Esophagus muscularis mucosa (tissue), 4 donors: ENCODE data around the gene THSD7A. TPM values are rescaled to one million over a fixed set of nuclear protein-coding genes. Genes with fewer than 3 reads are reported as not detected.

Source experiments
- DNase-seq: peaks from one replicate; pipeline ENCODE4 v3.0.0-alpha.2; 2017; ENCODE audit errors: extremely low spot score
- H3K27ac ChIP-seq, 4 donors: fragments of 200-600 bp; sonication (generic); replicated peaks in 1 of 4; 1 replicate in 3 of 4; 2 replicates in 1 of 4; pipeline ENCODE4 v1.5.1; 2016 to 2019; ENCODE audit warnings: mild to moderate bottlenecking in 1 of 4
- H3K27me3 ChIP-seq, 4 donors: fragments of 200-600 bp; sonication (generic); one replicate each; pipeline versions ENCODE4 v1.5.1 to v1.6.0; 2016 to 2019
- H3K36me3 ChIP-seq, 4 donors: fragments of 200-600 bp; sonication (generic); one replicate each; pipeline ENCODE4 v1.5.1; 2016 to 2019
- H3K4me1 ChIP-seq, 4 donors: fragments of 200-600 bp; sonication (generic); one replicate each; pipeline ENCODE4 v1.5.1; 2016 to 2019
- H3K4me3 ChIP-seq, 4 donors: fragments of 200-600 bp; sonication (generic); 1 replicate in 2 of 4; 2 replicates in 2 of 4; pipeline ENCODE4 v1.5.1; 2016 to 2019; ENCODE audit warnings: mild to moderate bottlenecking in 4 of 4, moderate library complexity in 1 of 4
- H3K9me3 ChIP-seq, 4 donors: fragments of 200-600 bp; sonication (generic); 1 replicate in 3 of 4; 2 replicates in 1 of 4; pipeline ENCODE4 v1.5.1; 2016 to 2019
- EP300 ChIP-seq: sonication (generic); formaldehyde crosslinking; IDR thresholded peaks from one replicate; pipeline ENCODE4 v1.6.1; 2017; ENCODE audit warnings: antibody characterized with exemption
- POLR2A ChIP-seq: fragments of 450-650 bp; IDR thresholded peaks from one replicate; pipeline ENCODE4 v1.6.1; 2017; ENCODE audit warnings: antibody characterized with exemption, moderate library complexity, mild to moderate bottlenecking, low read depth
- POLR2AphosphoS5 ChIP-seq, 2 donors: sonication (generic); formaldehyde crosslinking; IDR thresholded peaks; one replicate each; pipeline ENCODE4 v1.6.1; 2017; ENCODE audit warnings: antibody characterized with exemption in 2 of 2
- WGBS: methylation state at CpG from one replicate; pipeline ENCODE4 v1.1.5; 2018; 5-methylcytosine and 5-hydroxymethylcytosine counted together
- intact Hi-C: fragments of 100-400 bp; cut with DNase I; formaldehyde crosslinking; loops from one replicate; pipeline ENCODE4 v1.15.1; 2023
- total RNA-seq, 4 donors: library from RNA; depleted of rRNA; stranded (reverse); fragments of >200 nt; gene quantifications; one replicate each; pipeline versions ENCODE4 v1.1.0 to v1.2.1, GENCODE V29; 2016
- TF ChIP-seq, protein P1 (sequence below), 3 experiments: fragments of 200-600 bp in 2 of 3; fragments of 450-650 bp in 1 of 3; sonication (generic) in 2 of 3; IDR thresholded peaks; one replicate each; pipeline ENCODE4 v1.5.1; 2017 to 2019; ENCODE audit warnings: antibody characterized with exemption in 3 of 3, mild to moderate bottlenecking in 2 of 3, moderate library complexity in 1 of 3

The THSD7A gene
- total RNA-seq, 4 donors from 2014 or later, result 1.2 to 3.8 (median 2.8) TPM

DNA sequence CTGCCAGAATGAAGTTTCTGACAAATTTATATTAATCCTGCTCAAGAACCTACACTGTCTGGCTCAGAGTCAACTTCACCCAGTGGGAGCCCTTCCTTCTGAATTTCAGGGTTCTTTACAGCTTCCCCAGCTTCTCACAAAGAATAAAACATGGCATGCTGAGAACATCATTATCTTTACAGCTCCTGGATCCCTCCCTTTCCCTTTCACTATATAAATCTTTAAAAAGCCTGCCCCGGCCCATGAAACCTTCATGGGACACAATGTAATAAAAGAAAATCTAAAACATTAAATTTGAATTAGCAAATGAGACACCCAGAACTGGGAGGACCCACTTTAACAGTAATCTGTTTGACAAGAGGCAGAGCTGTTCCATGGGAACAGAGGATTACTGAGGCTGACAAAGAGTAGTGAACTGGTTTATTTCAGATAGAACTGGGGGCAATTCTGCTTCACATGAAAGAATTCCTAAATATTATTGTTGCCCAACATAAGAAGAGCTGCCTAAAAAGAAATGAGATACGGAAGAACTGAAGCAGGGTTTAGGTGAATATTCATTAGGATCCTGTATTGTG lies 222.8 kb downstream of the THSD7A start:
- no peak overlapping the region for H3K4me3 ChIP-seq
- no peaks in the 10 kb centered on the region for H3K27me3 ChIP-seq
- H3K36me3 ChIP-seq, result no peaks in the 10 kb centered on the region
- 79% methylated on average over 2 of the region's 2 CpGs for WGBS
- TF ChIP-seq, protein P1, sequence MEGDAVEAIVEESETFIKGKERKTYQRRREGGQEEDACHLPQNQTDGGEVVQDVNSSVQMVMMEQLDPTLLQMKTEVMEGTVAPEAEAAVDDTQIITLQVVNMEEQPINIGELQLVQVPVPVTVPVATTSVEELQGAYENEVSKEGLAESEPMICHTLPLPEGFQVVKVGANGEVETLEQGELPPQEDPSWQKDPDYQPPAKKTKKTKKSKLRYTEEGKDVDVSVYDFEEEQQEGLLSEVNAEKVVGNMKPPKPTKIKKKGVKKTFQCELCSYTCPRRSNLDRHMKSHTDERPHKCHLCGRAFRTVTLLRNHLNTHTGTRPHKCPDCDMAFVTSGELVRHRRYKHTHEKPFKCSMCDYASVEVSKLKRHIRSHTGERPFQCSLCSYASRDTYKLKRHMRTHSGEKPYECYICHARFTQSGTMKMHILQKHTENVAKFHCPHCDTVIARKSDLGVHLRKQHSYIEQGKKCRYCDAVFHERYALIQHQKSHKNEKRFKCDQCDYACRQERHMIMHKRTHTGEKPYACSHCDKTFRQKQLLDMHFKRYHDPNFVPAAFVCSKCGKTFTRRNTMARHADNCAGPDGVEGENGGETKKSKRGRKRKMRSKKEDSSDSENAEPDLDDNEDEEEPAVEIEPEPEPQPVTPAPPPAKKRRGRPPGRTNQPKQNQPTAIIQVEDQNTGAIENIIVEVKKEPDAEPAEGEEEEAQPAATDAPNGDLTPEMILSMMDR (IDR thresholded peaks at IDR 0.05), result no peak
- TF ChIP-seq POLR2A (no peak), POLR2AphosphoS5 (IDR thresholded peaks at IDR 0.05) (no peak), EP300 (no peak)
- no peak for DNase-seq
- no peaks in the 10 kb centered on the region for H3K9me3 ChIP-seq
- peaks cover 0 to 26% (median 17%) of the 10 kb centered on the region in 4 donors for H3K4me1 ChIP-seq
- intact Hi-C loops, result no loop called here
- H3K27ac ChIP-seq, result no peak overlapping the region

DNA sequence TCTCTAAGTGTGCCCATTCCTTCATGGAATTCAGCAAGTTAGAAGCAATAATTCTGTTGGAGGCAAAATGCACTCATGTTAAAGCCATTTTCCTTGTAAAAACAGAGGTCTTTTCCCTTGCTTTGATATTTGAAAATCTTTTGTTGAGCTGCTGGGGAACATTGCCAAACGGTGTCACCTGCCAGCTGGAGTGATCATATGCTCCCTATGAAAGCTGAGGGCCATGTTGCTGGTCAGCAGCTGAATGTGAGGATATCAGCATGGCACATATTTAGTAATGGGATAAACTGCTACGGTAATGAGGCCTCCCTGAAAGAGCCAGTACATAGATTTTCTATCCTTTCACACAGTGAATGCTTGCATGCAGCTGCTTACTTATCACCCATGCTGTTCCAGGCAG lies 224.3 kb downstream of the THSD7A start:
- H3K9me3 ChIP-seq, result no peaks in the 10 kb centered on the region
- H3K4me1 ChIP-seq, result peaks cover 0 to 27% (median 18%) of the 10 kb centered on the region in 4 donors
- no peak overlapping the region for H3K4me3 ChIP-seq
- H3K27ac ChIP-seq, result no peak overlapping the region
- no peak for TF ChIP-seq POLR2A
- TF ChIP-seq POLR2AphosphoS5 (IDR thresholded peaks at IDR 0.05), result peak in 1 of 2 donors; percentile 18
- no peak for DNase-seq
- no peaks in the 10 kb centered on the region for H3K36me3 ChIP-seq
- intact Hi-C loops, result no loop called here
- H3K27me3 ChIP-seq, result no peaks in the 10 kb centered on the region
- 33% methylated on average over 2 of the region's 2 CpGs for WGBS

DNA sequence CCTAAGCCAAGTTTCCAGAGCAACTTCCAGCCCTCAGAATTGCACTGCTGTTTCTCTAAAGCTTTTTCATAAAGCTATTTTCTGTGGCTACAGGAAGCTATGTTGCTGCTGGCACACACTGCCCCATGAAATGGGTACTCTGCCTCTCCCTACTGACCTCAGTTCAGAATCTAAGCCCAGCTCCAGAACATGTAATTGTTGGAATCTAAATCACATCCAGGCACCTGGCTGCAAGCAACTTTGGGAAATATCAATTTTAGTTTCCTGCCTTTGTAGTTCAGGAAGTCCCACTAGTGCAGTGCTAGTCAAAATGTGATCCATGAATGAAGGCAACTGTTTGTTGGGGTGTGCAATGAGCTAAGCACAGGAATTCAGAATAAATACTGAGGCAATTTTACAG lies 226.2 kb downstream of the THSD7A start:
- no peak for DNase-seq
- Histone ChIP-seq H3K4me3 (no peak overlapping the region), H3K27me3 (no peaks in the 10 kb centered on the region), H3K27ac (peak overlapping the region in 1 of 4 donors; percentile 19), H3K4me1 (peaks cover 0 to 27% (median 18%) of the 10 kb centered on the region in 4 donors), H3K36me3 (no peaks in the 10 kb centered on the region), H3K9me3 (no peaks in the 10 kb centered on the region)
- TF ChIP-seq, protein P1 (IDR thresholded peaks at IDR 0.05), result no peak
- no peak for TF ChIP-seq POLR2AphosphoS5 (IDR thresholded peaks at IDR 0.05)
- TF ChIP-seq POLR2A, result no peak
- no peak for TF ChIP-seq EP300
- intact Hi-C loops, result no loop called here

DNA sequence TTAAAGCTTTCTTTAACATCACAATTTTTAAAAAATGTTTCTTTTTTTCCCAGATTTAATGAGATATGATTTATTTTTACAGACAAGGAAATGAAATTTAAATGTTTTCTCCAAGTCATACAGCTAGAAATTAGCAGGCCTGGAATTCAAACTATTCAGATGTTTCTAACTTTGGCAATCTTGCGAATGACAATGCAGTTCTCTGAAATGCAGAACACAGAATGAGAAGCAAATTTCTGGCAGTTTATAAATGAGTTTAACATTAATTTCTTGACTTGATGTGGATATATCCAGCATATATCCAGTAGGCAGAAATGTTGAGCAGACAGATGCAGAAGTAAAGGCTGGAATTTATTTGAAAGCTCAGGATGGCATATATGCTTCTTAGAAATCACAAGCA lies 227.5 kb downstream of the THSD7A start:
- H3K36me3 ChIP-seq, result no peaks in the 10 kb centered on the region
- H3K4me1 ChIP-seq, result peaks cover 0 to 27% (median 18%) of the 10 kb centered on the region in 4 donors
- H3K9me3 ChIP-seq, result no peaks in the 10 kb centered on the region
- 30% methylated on average over 1 of the region's 1 CpG for whole genome bisulfite sequencing
- peak overlapping the region in 2 of 4 donors; percentile 3 to 13 for H3K27ac ChIP-seq
- intact Hi-C loops, result no loop called here
- TF ChIP-seq POLR2AphosphoS5 (IDR thresholded peaks at IDR 0.05) (no peak), EP300 (no peak), POLR2A (no peak)
- TF ChIP-seq, protein P1 (IDR thresholded peaks at IDR 0.05), result no peak
- H3K27me3 ChIP-seq, result no peaks in the 10 kb centered on the region
- no peak overlapping the region for H3K4me3 ChIP-seq
- DNase-seq, result no peak

DNA sequence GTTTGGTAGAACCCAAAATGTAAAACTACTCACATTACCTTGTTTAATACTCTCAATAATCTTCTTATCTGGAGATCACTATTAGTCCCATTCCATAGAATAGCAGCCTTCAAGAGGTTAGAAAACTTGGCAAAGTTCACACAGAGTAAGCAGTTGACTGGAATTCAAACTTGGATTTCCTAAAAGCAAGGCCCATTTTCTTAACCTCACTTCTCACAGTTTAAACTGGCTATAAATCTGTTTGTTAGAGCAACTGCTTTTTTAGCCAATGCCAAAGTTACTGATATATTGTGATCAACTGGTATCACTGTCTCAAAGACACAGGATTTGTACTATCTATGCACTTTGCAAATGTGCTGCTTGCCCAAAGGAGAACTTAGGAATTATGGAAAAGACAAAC lies 230.2 kb downstream of the THSD7A start:
- H3K4me1 ChIP-seq, result peaks cover 0 to 22% (median 18%) of the 10 kb centered on the region in 4 donors
- DNase-seq, result no peak
- intact Hi-C loops, result no loop called here
- no peak overlapping the region for H3K27ac ChIP-seq
- H3K36me3 ChIP-seq, result no peaks in the 10 kb centered on the region
- H3K9me3 ChIP-seq, result no peaks in the 10 kb centered on the region
- H3K27me3 ChIP-seq, result no peaks in the 10 kb centered on the region
- no peak overlapping the region for H3K4me3 ChIP-seq
- TF ChIP-seq POLR2A (no peak), EP300 (no peak), POLR2AphosphoS5 (IDR thresholded peaks at IDR 0.05) (no peak)
- TF ChIP-seq, protein P1 (IDR thresholded peaks at IDR 0.05), result no peak
